ENCODE results near the gene TMCO4.

The TMCO4 gene

GRCh38 chr1:19684677-19685076, 115.0 kb downstream of the TMCO4 start:
- Histone ChIP-seq H2AFZ (ENCODE audit: low read length) (no peak overlapping the region), H3K9me3 (ENCODE audit: low read length) (no peaks in the 10 kb centered on the region), H3K27ac (ENCODE audit: low read depth, low read length, poor library complexity, severe bottlenecking) (no peak overlapping the region), H3K4me3 (ENCODE audit: low read depth, low read length, poor library complexity, severe bottlenecking) (no peak overlapping the region), H3K4me2 (ENCODE audit: low read length) (no peak overlapping the region), H3F3A (ENCODE audit: insufficient read depth, low read length) (no peaks in the 10 kb centered on the region), H3K9me2 (ENCODE audit: low read depth, low read length) (no peaks in the 10 kb centered on the region), H3K4me1 (ENCODE audit: insufficient read depth, low read length, severe bottlenecking) (no peaks in the 10 kb centered on the region), H3K9ac (ENCODE audit: low read length) (no peak overlapping the region), H3K27me3 (ENCODE audit: insufficient read depth, low read length) (no peaks in the 10 kb centered on the region), H4K20me1 (ENCODE audit: insufficient read depth, low read length) (no peaks in the 10 kb centered on the region), H3K79me2 (ENCODE audit: insufficient read depth, low read length) (no peaks in the 10 kb centered on the region), H3K36me3 (ENCODE audit: insufficient read depth, low read length) (no peaks in the 10 kb centered on the region; the same call in 1 of the 2 replicates)
- TF ChIP-seq EZH2 (IDR thresholded peaks at IDR 0.05; ENCODE audit: borderline replicate concordance, low read length), result no peak
- no peak for TF ChIP-seq CTCF (IDR thresholded peaks at IDR 0.05; ENCODE audit: low read length)

- H3K79me2 ChIP-seq (ENCODE audit: insufficient read depth, low read length), result no peaks in the 10 kb centered on the region
- no peak overlapping the region for H3K4me2 ChIP-seq (ENCODE audit: low read length)
- no peaks in the 10 kb centered on the region for H3K27me3 ChIP-seq (ENCODE audit: insufficient read depth, low read length)
- H3K27ac ChIP-seq (ENCODE audit: low read depth, low read length, poor library complexity, severe bottlenecking), result no peak overlapping the region
- no peak overlapping the region for H3K4me3 ChIP-seq (ENCODE audit: low read depth, low read length, poor library complexity, severe bottlenecking)
- H3K9ac ChIP-seq (ENCODE audit: low read length), result no peak overlapping the region
- H3K4me1 ChIP-seq (ENCODE audit: insufficient read depth, low read length, severe bottlenecking), result no peaks in the 10 kb centered on the region
- H3K9me3 ChIP-seq (ENCODE audit: low read length), result no peaks in the 10 kb centered on the region
- no peaks in the 10 kb centered on the region for H3K9me2 ChIP-seq (ENCODE audit: low read depth, low read length)
- H2AFZ ChIP-seq (ENCODE audit: low read length), result no peak overlapping the region
- H3K36me3 ChIP-seq (ENCODE audit: insufficient read depth, low read length), result no peaks in the 10 kb centered on the region
- TF ChIP-seq CTCF (IDR thresholded peaks at IDR 0.05; ENCODE audit: low read length), result no peak
- no peak for TF ChIP-seq EZH2 (IDR thresholded peaks at IDR 0.05; ENCODE audit: borderline replicate concordance, low read length)
- no peaks in the 10 kb centered on the region for H3F3A ChIP-seq (ENCODE audit: insufficient read depth, low read length)
- H4K20me1 ChIP-seq (ENCODE audit: insufficient read depth, low read length), result no peaks in the 10 kb centered on the region
Measured at GRCh38 chr1:19683351-19683750, 116.4 kb downstream of the TMCO4 start.

GRCh38 chr1:19682901-19683300, 116.8 kb downstream of the TMCO4 start:
- Histone ChIP-seq H3K4me3 (ENCODE audit: low read depth, low read length, poor library complexity, severe bottlenecking) (no peak overlapping the region), H4K20me1 (ENCODE audit: insufficient read depth, low read length) (no peaks in the 10 kb centered on the region), H3K79me2 (ENCODE audit: insufficient read depth, low read length) (no peaks in the 10 kb centered on the region), H2AFZ (ENCODE audit: low read length) (no peak overlapping the region), H3K27me3 (ENCODE audit: insufficient read depth, low read length) (no peaks in the 10 kb centered on the region), H3K9ac (ENCODE audit: low read length) (no peak overlapping the region), H3K9me2 (ENCODE audit: low read depth, low read length) (no peaks in the 10 kb centered on the region), H3K27ac (ENCODE audit: low read depth, low read length, poor library complexity, severe bottlenecking) (no peak overlapping the region), H3K4me1 (ENCODE audit: insufficient read depth, low read length, severe bottlenecking) (no peaks in the 10 kb centered on the region), H3K36me3 (ENCODE audit: insufficient read depth, low read length) (no peaks in the 10 kb centered on the region), H3F3A (ENCODE audit: insufficient read depth, low read length) (no peaks in the 10 kb centered on the region), H3K4me2 (ENCODE audit: low read length) (no peak overlapping the region), H3K9me3 (ENCODE audit: low read length) (no peaks in the 10 kb centered on the region)
- TF ChIP-seq CTCF (IDR thresholded peaks at IDR 0.05; ENCODE audit: low read length), result no peak
- no peak for TF ChIP-seq EZH2 (IDR thresholded peaks at IDR 0.05; ENCODE audit: borderline replicate concordance, low read length)
